Measurements from ENCODE around the gene FAM98B. TPM values are rescaled to one million over a fixed set of nuclear protein-coding genes. Genes with fewer than 3 reads are reported as not detected.

The FAM98B gene
- total and polyA plus RNA-seq, 2 of the 8 experiments (the other 6 are each of a cell fraction or from before 2014, with no cell fraction given), result 5.9 to 48.4 TPM

- DNase-seq (ENCODE audit: low read depth in 1 of 2, low spot score in 2 of 2), result no peak
- no peak for FAIRE-seq
- TF ChIP-seq CBX5 (IDR thresholded peaks at IDR 0.05; ENCODE audit: low read depth, low read length), result no peak
- TF ChIP-seq SUZ12 (IDR thresholded peaks at IDR 0.05; ENCODE audit: low read length), result no peak
- TF ChIP-seq MAFK (IDR thresholded peaks at IDR 0.05; ENCODE audit: low read depth, low read length), result no peak
- no peak for TF ChIP-seq BCL11A (IDR thresholded peaks at IDR 0.05; ENCODE audit: low read depth in 2 of 2, low read length in 2 of 2)
- no peak for TF ChIP-seq E2F6 (IDR thresholded peaks at IDR 0.05)
- no peak for TF ChIP-seq NRF1 (IDR thresholded peaks at IDR 0.05; ENCODE audit: low read depth, low read length)
- no peak for TF ChIP-seq RFX5 (IDR thresholded peaks at IDR 0.05; ENCODE audit: borderline replicate concordance, low read depth, low read length)
- no peak for TF ChIP-seq HDAC2 (IDR thresholded peaks at IDR 0.05; ENCODE audit: borderline replicate concordance in 1 of 2, low read depth in 2 of 2, low read length in 2 of 2)
- TF ChIP-seq ZNF274 (IDR thresholded peaks at IDR 0.05; ENCODE audit: borderline replicate concordance, extremely low read depth, low read length), result no peak
- TF ChIP-seq HDAC6 (IDR thresholded peaks at IDR 0.05; ENCODE audit: low read depth, low read length), result no peak
- no peak for TF ChIP-seq SP2 (IDR thresholded peaks at IDR 0.05; ENCODE audit: low read length)
- TF ChIP-seq KDM4A (IDR thresholded peaks at IDR 0.05; ENCODE audit: low read depth, low read length, severe bottlenecking), result no peak
These were observed 27.2 kb downstream of the FAM98B start for GRCh38 chr15:38481113-38481512.

More at GRCh38 chr15:38481113-38481512, 27.2 kb downstream of the FAM98B start:
- no peak overlapping the region for H3K27ac ChIP-seq (ENCODE audit: low read depth, low read length)
- no peaks in the 10 kb centered on the region for H3K23me2 ChIP-seq (ENCODE audit: low read depth, low read length)
- no peak overlapping the region for H3K23ac ChIP-seq (ENCODE audit: insufficient read length)
- no peak overlapping the region for H3K14ac ChIP-seq (ENCODE audit: insufficient read length)
- H4K5ac ChIP-seq (ENCODE audit: insufficient read length, low read depth, low read length), result no peak overlapping the region
- no peak overlapping the region for H3K56ac ChIP-seq (replicated peaks; ENCODE audit: insufficient read length, low read depth, low read length)
- H3K27me3 ChIP-seq (replicated peaks in 1 of 4; ENCODE audit: control insufficient read depth in 3 of 4, extremely low read depth in 1 of 4, insufficient read depth in 3 of 4, low read length in 3 of 4), result no peaks in the 10 kb centered on the region
- H3K9me3 ChIP-seq (ENCODE audit: insufficient read depth in 2 of 2, low read depth in 1 of 2, low read length in 1 of 2), result no peaks in the 10 kb centered on the region
- H3K9ac ChIP-seq (replicated peaks in 1 of 4; ENCODE audit: extremely low read depth in 1 of 4, low read depth in 3 of 4, low read length in 3 of 4), result no peak overlapping the region
- H3K79me2 ChIP-seq (ENCODE audit: control insufficient read depth in 1 of 2, insufficient read depth in 2 of 2, low read length in 2 of 2), result no peaks in the 10 kb centered on the region
- no peaks in the 10 kb centered on the region for H3K4me1 ChIP-seq (replicated peaks in 1 of 4; ENCODE audit: control insufficient read depth in 3 of 4, insufficient read depth in 4 of 4, low read length in 3 of 4)
- no peak overlapping the region for H2BK120ac ChIP-seq (replicated peaks; ENCODE audit: low read depth, low read length)
- H2BK12ac ChIP-seq (ENCODE audit: low read depth, low read length), result no peak overlapping the region
- H4K91ac ChIP-seq (replicated peaks; ENCODE audit: insufficient read length, low read length), result no peak overlapping the region
- H4K8ac ChIP-seq (ENCODE audit: extremely low read depth, insufficient read depth, low read length), result no peak overlapping the region
- no peak overlapping the region for H3K4me2 ChIP-seq (ENCODE audit: insufficient read depth in 1 of 2, low read depth in 2 of 2, low read length in 2 of 2)
- no peak overlapping the region for H2AFZ ChIP-seq (ENCODE audit: low read length)
- ChIA-PET CTCF (ENCODE audit: partially characterized antibody) (interaction anchor here (0.8 kb wide), 1 partner anchor 9 kb away, joined by 3 read pairs; no protein-coding TSS in a partner anchor), POLR2A (ENCODE audit: partially characterized antibody) (no interaction called here)
- H2BK15ac ChIP-seq (ENCODE audit: low read length), result no peak overlapping the region
- peaks cover 0 to 28% (median 8%) of the 10 kb centered on the region in 4 experiments; a peak in 5 of 8 replicates for H3K36me3 ChIP-seq (ENCODE audit: control insufficient read depth in 2 of 4, insufficient read depth in 4 of 4, low read length in 3 of 4)
- no peak overlapping the region for H3K18ac ChIP-seq (ENCODE audit: extremely low read depth, low read length)
- 94% methylated on average over 5 of the region's 5 CpGs; no CpG with 5 or more reads in 1 of the 2 experiments for WGBS, 2 experiments (ENCODE audit: extremely low coverage in 1 of 2, insufficient coverage in 1 of 2, insufficient read length in 1 of 2, insufficient replicate concordance in 2 of 2, low coverage in 1 of 2, low lambda C conversion rate in 2 of 2, missing lambda C conversion rate in 1 of 2)
- H2AK5ac ChIP-seq (ENCODE audit: low read depth, low read length), result no peak overlapping the region
- no peak overlapping the region for H3K4ac ChIP-seq (replicated peaks; ENCODE audit: insufficient read length, low read depth, low read length)
- no peak overlapping the region for H2BK5ac ChIP-seq (ENCODE audit: low read depth, low read length)
- H3K79me1 ChIP-seq (ENCODE audit: low read depth, low read length), result no peaks in the 10 kb centered on the region
- no peak overlapping the region for H3K4me3 ChIP-seq (ENCODE audit: extremely low read depth in 1 of 4, insufficient read depth in 2 of 4, low read depth in 3 of 4, low read length in 4 of 4)
- no peak overlapping the region for H2BK20ac ChIP-seq (ENCODE audit: low read length)
- no peaks in the 10 kb centered on the region for H4K20me1 ChIP-seq (replicated peaks in 1 of 2; ENCODE audit: control insufficient read depth in 1 of 2, insufficient read depth in 2 of 2, low read length in 2 of 2)
